ENCODE data around the gene RAD50.

DNA sequence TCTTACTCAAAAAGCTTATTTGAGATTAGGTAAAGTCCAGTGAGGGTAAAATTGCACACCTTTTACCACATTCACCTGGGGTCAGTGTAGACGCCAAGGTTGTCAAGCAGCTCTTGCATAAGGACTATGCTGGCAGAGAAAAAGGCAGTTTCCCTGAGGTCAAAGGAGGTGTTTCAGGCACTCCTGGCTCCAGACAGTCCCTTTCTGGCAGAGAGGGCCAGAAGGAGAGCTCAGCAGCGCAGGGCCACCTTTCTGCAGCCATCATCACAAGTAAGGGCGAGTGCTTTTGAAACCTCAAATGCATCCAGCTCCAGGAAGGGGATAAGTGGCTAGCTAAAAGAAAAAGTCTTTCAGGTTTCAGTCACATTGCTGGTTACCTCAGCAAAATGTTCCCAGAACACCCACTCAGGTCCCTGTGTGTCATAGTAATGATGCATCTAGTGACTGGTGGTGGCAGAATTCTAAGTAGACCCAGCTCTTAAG lies 84.5 kb downstream of the RAD50 start:
- TF ChIP-seq MAX (IDR thresholded peaks at IDR 0.05; ENCODE audit: low read depth, low read length), result no peak
- TF ChIP-seq CREB1 (IDR thresholded peaks at IDR 0.05; ENCODE audit: low read depth), result peak; percentile 71
- 0 out of 2 replicates have a peak, but pooled peaks have one; percentile 31 for TF ChIP-seq YY1 (IDR thresholded peaks at IDR 0.05; ENCODE audit: low read depth, low read length)

Measured in GM12878 (cell line).